ENCODE measurements around the gene CIAO2B.
"Not testable (repeated sequence)": the region's sequence is repeated elsewhere in the genome, so short reads cannot be mapped to it uniquely, and the experiment has no call there.

Gene CIAO2B

GRCh38 chr16:66936889-66937554 lies 2.8 kb upstream of the CIAO2B start:
- DNase-seq (ENCODE audit: low read depth), result no peak

- DNase-seq (ENCODE audit: low read depth), result no peak
These were observed 2.3 kb upstream of the CIAO2B start for GRCh38 chr16:66936462-66936861.

GRCh38 chr16:66935314-66936011 lies 1.3 kb upstream of the CIAO2B start, which contains the start of gene CES2:
Gene CES2, plus strand, starts transcription at chr16:66935516. Its CDS starts 120 bp downstream, at chr16:66935636.
- no peak for DNase-seq (ENCODE audit: low read depth)

GRCh38 chr16:66934839-66935313 lies 674 bp upstream of the CIAO2B start:
- DNase-seq (ENCODE audit: low read depth), result not testable (repeated sequence)

- DNase-seq (ENCODE audit: low read depth), result no peak
These were observed 445 bp downstream of the CIAO2B start for GRCh38 chr16:66933776-66934137.

- DNase-seq (ENCODE audit: low read depth), result no peak
These were observed 2.1 kb downstream of the CIAO2B start for GRCh38 chr16:66932076-66932475.

GRCh38 chr16:66931665-66932064 lies 2.5 kb downstream of the CIAO2B start:
- no peak for DNase-seq (ENCODE audit: low read depth)

GRCh38 chr16:66930189-66930588 lies 4.0 kb downstream of the CIAO2B start:
- no peak for DNase-seq (ENCODE audit: low read depth)

GRCh38 chr16:66928702-66929388 lies 5.4 kb downstream of the CIAO2B start:
- DNase-seq (ENCODE audit: low read depth), result no peak

- DNase-seq (ENCODE audit: low read depth), result no peak
These were observed 6.1 kb downstream of the CIAO2B start for GRCh38 chr16:66927918-66928649.

GRCh38 chr16:66926961-66927436 lies 7.2 kb downstream of the CIAO2B start:
- no peak for DNase-seq (ENCODE audit: low read depth)

GRCh38 chr16:66926171-66926947 lies 7.8 kb downstream of the CIAO2B start:
- DNase-seq (ENCODE audit: low read depth), result no peak

GRCh38 chr16:66925322-66925840 lies 8.8 kb downstream of the CIAO2B start, which contains the start of gene RRAD:
Gene RRAD, minus strand, starts transcription at chr16:66925535. Its CDS starts 356 bp downstream, at chr16:66925179.
- no peak for DNase-seq (ENCODE audit: low read depth)

- peak; percentile 18 for DNase-seq (ENCODE audit: low read depth)
These were observed 9.5 kb downstream of the CIAO2B start for GRCh38 chr16:66924527-66925321.

- DNase-seq (ENCODE audit: low read depth), result no peak
These were observed 10.3 kb downstream of the CIAO2B start for GRCh38 chr16:66923866-66924265.

GRCh38 chr16:66923247-66923731 lies 10.9 kb downstream of the CIAO2B start:
- no peak for DNase-seq (ENCODE audit: low read depth)

GRCh38 chr16:66921729-66922450 lies 12.3 kb downstream of the CIAO2B start:
- no peak for DNase-seq (ENCODE audit: low read depth)

- DNase-seq (ENCODE audit: low read depth), result no peak
These were observed 13.1 kb downstream of the CIAO2B start for GRCh38 chr16:66920924-66921680.

GRCh38 chr16:66920299-66920590 lies 14.0 kb downstream of the CIAO2B start:
- DNase-seq (ENCODE audit: low read depth), result no peak
